Peyer's patch (tissue), 4 donors: ENCODE results near the gene PRR15L.
A peak's percentile ranks its signal among the peaks of the same experiment; 100 is the strongest.

Source experiments
- POLR2A ChIP-seq, 2 donors: fragments of 450-650 bp; IDR thresholded peaks; one replicate each; pipeline ENCODE4 v1.5.1; 2017; ENCODE audit warnings: antibody characterized with exemption in 2 of 2, mild to moderate bottlenecking in 2 of 2, moderate library complexity in 2 of 2
- TF ChIP-seq, protein P1 (sequence below), 6 experiments: fragments of 450-650 bp in 4 of 6; fragments of 200-600 bp in 2 of 6; sonication (generic) in 1 of 6; IDR thresholded peaks; one replicate each; pipeline ENCODE4 v1.5.1; 2017 to 2019; ENCODE audit warnings: antibody characterized with exemption in 6 of 6, mild to moderate bottlenecking in 3 of 6, moderate library complexity in 1 of 6

DNA sequence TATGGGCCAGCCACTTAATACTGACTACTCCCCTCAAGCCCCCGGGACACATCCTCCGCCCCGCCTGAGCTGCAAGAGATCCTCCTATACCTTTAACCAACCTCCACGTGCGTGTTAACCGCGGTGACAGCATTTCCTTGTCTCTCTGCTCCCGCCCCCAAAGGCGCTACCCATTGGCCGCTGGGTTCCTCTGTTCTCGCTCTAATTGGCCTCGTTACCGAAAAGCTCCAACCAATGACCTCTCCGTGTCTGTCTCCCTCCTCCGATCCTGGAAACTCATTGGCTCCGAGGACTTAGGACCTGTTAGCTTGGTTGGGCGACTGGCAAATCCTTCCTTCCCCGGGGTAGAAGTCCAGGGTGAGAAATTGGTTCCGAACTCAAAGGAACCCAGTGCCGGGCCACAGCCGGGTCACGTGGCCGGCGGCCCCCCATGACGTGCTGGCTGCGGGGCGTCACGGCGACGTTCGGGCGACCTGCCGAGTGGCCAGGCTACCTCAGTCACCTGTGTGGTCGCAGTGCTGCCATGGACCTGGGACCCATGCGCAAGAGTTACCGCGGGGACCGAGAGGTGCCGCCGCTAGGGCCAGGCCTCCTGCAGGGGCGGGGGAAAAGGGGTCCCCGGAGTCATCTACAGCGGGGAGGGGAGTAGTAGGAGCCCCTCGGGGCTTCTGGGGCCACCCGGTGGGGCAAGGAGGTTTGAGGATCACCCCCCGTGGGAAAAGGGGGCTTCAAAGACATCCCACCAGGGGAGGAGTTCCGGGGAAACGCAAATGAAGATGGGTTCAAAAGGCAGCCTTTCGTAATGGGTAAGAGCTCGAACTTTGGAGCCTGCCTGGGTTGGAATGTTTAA lies 16.2 kb downstream of the PRR15L start, which contains the start of gene PNPO:
- peak; percentile 54 to 73 for TF ChIP-seq POLR2A (IDR thresholded peaks at IDR 0.05)
- TF ChIP-seq, protein P1, sequence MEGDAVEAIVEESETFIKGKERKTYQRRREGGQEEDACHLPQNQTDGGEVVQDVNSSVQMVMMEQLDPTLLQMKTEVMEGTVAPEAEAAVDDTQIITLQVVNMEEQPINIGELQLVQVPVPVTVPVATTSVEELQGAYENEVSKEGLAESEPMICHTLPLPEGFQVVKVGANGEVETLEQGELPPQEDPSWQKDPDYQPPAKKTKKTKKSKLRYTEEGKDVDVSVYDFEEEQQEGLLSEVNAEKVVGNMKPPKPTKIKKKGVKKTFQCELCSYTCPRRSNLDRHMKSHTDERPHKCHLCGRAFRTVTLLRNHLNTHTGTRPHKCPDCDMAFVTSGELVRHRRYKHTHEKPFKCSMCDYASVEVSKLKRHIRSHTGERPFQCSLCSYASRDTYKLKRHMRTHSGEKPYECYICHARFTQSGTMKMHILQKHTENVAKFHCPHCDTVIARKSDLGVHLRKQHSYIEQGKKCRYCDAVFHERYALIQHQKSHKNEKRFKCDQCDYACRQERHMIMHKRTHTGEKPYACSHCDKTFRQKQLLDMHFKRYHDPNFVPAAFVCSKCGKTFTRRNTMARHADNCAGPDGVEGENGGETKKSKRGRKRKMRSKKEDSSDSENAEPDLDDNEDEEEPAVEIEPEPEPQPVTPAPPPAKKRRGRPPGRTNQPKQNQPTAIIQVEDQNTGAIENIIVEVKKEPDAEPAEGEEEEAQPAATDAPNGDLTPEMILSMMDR (IDR thresholded peaks at IDR 0.05), result peak in 3 of 6 experiments; percentile 37 to 49 (median 43)
